HEK293 (cell line): ENCODE results near the gene ACAP1.

ENCODE experiments used
- ELK4 ChIP-seq: IDR thresholded peaks from 2 replicates; pipeline ENCODE4 v1.6.1; 2011; ENCODE audit warnings: mild to moderate bottlenecking, low read depth, low read length, borderline replicate concordance
- GLI2 ChIP-seq: fragments of 450-650 bp; formaldehyde crosslinking; IDR thresholded peaks from 2 replicates; pipeline ENCODE4; 2017; ENCODE audit warnings: missing biosample characterization, missing genetic modification characterization, low read depth, borderline replicate concordance
- GLIS1 ChIP-seq: fragments of 450-650 bp; formaldehyde crosslinking; IDR thresholded peaks from 2 replicates; pipeline ENCODE4 v1.5.1; 2016; ENCODE audit warnings: missing biosample characterization, missing genetic modification characterization
- HOXA7 ChIP-seq: sonication (generic); formaldehyde crosslinking; IDR thresholded peaks from 2 replicates; pipeline ENCODE4 v1.8.1; 2022; ENCODE audit warnings: missing genetic modification reagents, borderline replicate concordance
- KLF17 ChIP-seq: fragments of 450-650 bp; formaldehyde crosslinking; IDR thresholded peaks from 2 replicates; pipeline ENCODE4 v1.5.1; 2016; ENCODE audit warnings: missing biosample characterization, missing genetic modification characterization
- MYNN ChIP-seq: fragments of 450-650 bp; formaldehyde crosslinking; IDR thresholded peaks from 2 replicates; pipeline ENCODE4 v1.5.1; 2016; ENCODE audit warnings: missing biosample characterization, missing genetic modification characterization, borderline replicate concordance
- OSR2 ChIP-seq: fragments of 450-650 bp; formaldehyde crosslinking; IDR thresholded peaks from 2 replicates; pipeline ENCODE4 v1.5.1; 2016; ENCODE audit warnings: missing biosample characterization, missing genetic modification characterization
- OVOL3 ChIP-seq: fragments of 450-650 bp; formaldehyde crosslinking; IDR thresholded peaks from 2 replicates; pipeline ENCODE4 v1.5.1; 2016; ENCODE audit warnings: missing biosample characterization, missing genetic modification characterization
- PATZ1 ChIP-seq: fragments of 450-650 bp; formaldehyde crosslinking; IDR thresholded peaks from 2 replicates; pipeline ENCODE4 v1.5.1; 2016; ENCODE audit warnings: missing biosample characterization, missing genetic modification characterization
- SP3 ChIP-seq: fragments of 450-650 bp; formaldehyde crosslinking; IDR thresholded peaks from 2 replicates; pipeline ENCODE4 v1.5.1; 2016; ENCODE audit warnings: missing biosample characterization, missing genetic modification characterization
- ZFHX2 ChIP-seq: fragments of 450-650 bp; formaldehyde crosslinking; conservative IDR thresholded peaks from 2 replicates; pipeline ENCODE4 v1.5.1; 2016; ENCODE audit warnings: missing biosample characterization, missing genetic modification characterization
- ZNF121 ChIP-seq: fragments of 450-650 bp; formaldehyde crosslinking; IDR thresholded peaks from 2 replicates; pipeline ENCODE4 v1.5.1; 2016; ENCODE audit warnings: missing biosample characterization, missing genetic modification characterization
- ZNF133 ChIP-seq: fragments of 450-650 bp; formaldehyde crosslinking; IDR thresholded peaks from 2 replicates; pipeline ENCODE4 v1.5.1; 2016; ENCODE audit warnings: missing biosample characterization, missing genetic modification characterization
- ZNF23 ChIP-seq: fragments of 450-650 bp; formaldehyde crosslinking; IDR thresholded peaks from 2 replicates; pipeline ENCODE4 v1.5.1; 2016; ENCODE audit warnings: missing biosample characterization, missing genetic modification characterization, borderline replicate concordance
- ZNF24 ChIP-seq: fragments of 450-650 bp; formaldehyde crosslinking; IDR thresholded peaks from 2 replicates; pipeline ENCODE4 v1.5.1; 2016; ENCODE audit warnings: missing biosample characterization, missing genetic modification characterization
- ZNF391 ChIP-seq: fragments of 450-650 bp; formaldehyde crosslinking; IDR thresholded peaks from 2 replicates; pipeline ENCODE4 v1.5.1; 2016; ENCODE audit warnings: low read depth, missing biosample characterization, missing genetic modification characterization, borderline replicate concordance
- ZNF514 ChIP-seq: fragments of 450-650 bp; formaldehyde crosslinking; IDR thresholded peaks from 2 replicates; pipeline ENCODE4 v1.5.1; 2016; ENCODE audit warnings: missing biosample characterization, missing genetic modification characterization
- ZNF529 ChIP-seq: fragments of 450-650 bp; formaldehyde crosslinking; IDR thresholded peaks from 2 replicates; pipeline ENCODE4 v1.5.1; 2017; ENCODE audit warnings: missing genetic modification characterization, missing biosample characterization; ENCODE audit not compliant: insufficient replicate concordance
- ZNF558 ChIP-seq: fragments of 450-650 bp; formaldehyde crosslinking; IDR thresholded peaks from 2 replicates; pipeline ENCODE4 v1.5.1; 2016; ENCODE audit warnings: missing biosample characterization, missing genetic modification characterization
- ZNF600 ChIP-seq: fragments of 450-650 bp; formaldehyde crosslinking; IDR thresholded peaks from 2 replicates; pipeline ENCODE4 v1.5.1; 2016; ENCODE audit warnings: missing biosample characterization, missing genetic modification characterization
- ZNF624 ChIP-seq: fragments of 450-650 bp; formaldehyde crosslinking; IDR thresholded peaks from 2 replicates; pipeline ENCODE4 v1.5.1; 2017; ENCODE audit warnings: missing biosample characterization, missing genetic modification characterization
- ZNF664 ChIP-seq: fragments of 450-650 bp; formaldehyde crosslinking; IDR thresholded peaks from 2 replicates; pipeline ENCODE4 v1.5.1; 2016; ENCODE audit warnings: missing biosample characterization, missing genetic modification characterization
- TF ChIP-seq, protein P1 (sequence below): fragments of 450-650 bp; formaldehyde crosslinking; IDR thresholded peaks from 2 replicates; pipeline ENCODE4 v1.5.1; 2016; ENCODE audit warnings: missing biosample characterization, missing genetic modification characterization, borderline replicate concordance
- TF ChIP-seq, protein P2 (sequence below): fragments of 450-650 bp; formaldehyde crosslinking; IDR thresholded peaks from 2 replicates; pipeline ENCODE4 v1.5.1; 2017; ENCODE audit warnings: missing biosample characterization, missing genetic modification characterization
- TF ChIP-seq, protein P3 (sequence below): fragments of 450-650 bp; formaldehyde crosslinking; IDR thresholded peaks from 2 replicates; pipeline ENCODE4 v1.5.1; 2016; ENCODE audit warnings: missing biosample characterization, missing genetic modification characterization
- TF ChIP-seq, protein P4 (sequence below): fragments of 450-650 bp; formaldehyde crosslinking; IDR thresholded peaks from 2 replicates; pipeline ENCODE4 v1.5.1; 2016; ENCODE audit warnings: missing biosample characterization, missing genetic modification characterization

The ACAP1 gene

GRCh38 chr17:7306911-7307685 lies 29.2 kb upstream of the ACAP1 start, which contains the start of gene EIF5A (continued):
- TF ChIP-seq, protein P1, sequence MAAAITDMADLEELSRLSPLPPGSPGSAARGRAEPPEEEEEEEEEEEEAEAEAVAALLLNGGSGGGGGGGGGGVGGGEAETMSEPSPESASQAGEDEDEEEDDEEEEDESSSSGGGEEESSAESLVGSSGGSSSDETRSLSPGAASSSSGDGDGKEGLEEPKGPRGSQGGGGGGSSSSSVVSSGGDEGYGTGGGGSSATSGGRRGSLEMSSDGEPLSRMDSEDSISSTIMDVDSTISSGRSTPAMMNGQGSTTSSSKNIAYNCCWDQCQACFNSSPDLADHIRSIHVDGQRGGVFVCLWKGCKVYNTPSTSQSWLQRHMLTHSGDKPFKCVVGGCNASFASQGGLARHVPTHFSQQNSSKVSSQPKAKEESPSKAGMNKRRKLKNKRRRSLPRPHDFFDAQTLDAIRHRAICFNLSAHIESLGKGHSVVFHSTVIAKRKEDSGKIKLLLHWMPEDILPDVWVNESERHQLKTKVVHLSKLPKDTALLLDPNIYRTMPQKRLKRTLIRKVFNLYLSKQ (tag by site-specific recombination), result no peak
- TF ChIP-seq ZNF391 (tag by site-specific recombination), result no peak
- no peak for TF ChIP-seq ZNF121
- TF ChIP-seq GLI2 (tag by site-specific recombination), result no peak
- no peak for TF ChIP-seq HOXA7 (CRISPR knock-in tag)
- TF ChIP-seq SP3, result peak; percentile 88
- no peak for TF ChIP-seq KLF17
- TF ChIP-seq ZNF664, result no peak
- TF ChIP-seq GLIS1 (tag by site-specific recombination), result no peak
- no peak for TF ChIP-seq ELK4
- TF ChIP-seq ZNF529 (tag by site-specific recombination), result no peak
- no peak for TF ChIP-seq ZNF514 (tag by site-specific recombination)
- TF ChIP-seq ZNF24 (tag by site-specific recombination), result no peak; the same call in none of the 2 replicates
- peak; percentile 82 for TF ChIP-seq ZFHX2
- peak; percentile 100 for TF ChIP-seq ZNF600
- TF ChIP-seq ZNF23 (tag by site-specific recombination), result no peak
- TF ChIP-seq, protein P2, sequence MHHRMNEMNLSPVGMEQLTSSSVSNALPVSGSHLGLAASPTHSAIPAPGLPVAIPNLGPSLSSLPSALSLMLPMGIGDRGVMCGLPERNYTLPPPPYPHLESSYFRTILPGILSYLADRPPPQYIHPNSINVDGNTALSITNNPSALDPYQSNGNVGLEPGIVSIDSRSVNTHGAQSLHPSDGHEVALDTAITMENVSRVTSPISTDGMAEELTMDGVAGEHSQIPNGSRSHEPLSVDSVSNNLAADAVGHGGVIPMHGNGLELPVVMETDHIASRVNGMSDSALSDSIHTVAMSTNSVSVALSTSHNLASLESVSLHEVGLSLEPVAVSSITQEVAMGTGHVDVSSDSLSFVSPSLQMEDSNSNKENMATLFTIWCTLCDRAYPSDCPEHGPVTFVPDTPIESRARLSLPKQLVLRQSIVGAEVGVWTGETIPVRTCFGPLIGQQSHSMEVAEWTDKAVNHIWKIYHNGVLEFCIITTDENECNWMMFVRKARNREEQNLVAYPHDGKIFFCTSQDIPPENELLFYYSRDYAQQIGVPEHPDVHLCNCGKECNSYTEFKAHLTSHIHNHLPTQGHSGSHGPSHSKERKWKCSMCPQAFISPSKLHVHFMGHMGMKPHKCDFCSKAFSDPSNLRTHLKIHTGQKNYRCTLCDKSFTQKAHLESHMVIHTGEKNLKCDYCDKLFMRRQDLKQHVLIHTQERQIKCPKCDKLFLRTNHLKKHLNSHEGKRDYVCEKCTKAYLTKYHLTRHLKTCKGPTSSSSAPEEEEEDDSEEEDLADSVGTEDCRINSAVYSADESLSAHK, result no peak
- no peak for TF ChIP-seq MYNN (tag by site-specific recombination)
- TF ChIP-seq ZNF133, result no peak
- peak; percentile 93 for TF ChIP-seq PATZ1 (tag by site-specific recombination)
- no peak for TF ChIP-seq OVOL3
- no peak for TF ChIP-seq OSR2 (tag by site-specific recombination)
- TF ChIP-seq ZNF624 (tag by site-specific recombination), result no peak
- no peak for TF ChIP-seq ZNF558 (tag by site-specific recombination)
- TF ChIP-seq, protein P3, sequence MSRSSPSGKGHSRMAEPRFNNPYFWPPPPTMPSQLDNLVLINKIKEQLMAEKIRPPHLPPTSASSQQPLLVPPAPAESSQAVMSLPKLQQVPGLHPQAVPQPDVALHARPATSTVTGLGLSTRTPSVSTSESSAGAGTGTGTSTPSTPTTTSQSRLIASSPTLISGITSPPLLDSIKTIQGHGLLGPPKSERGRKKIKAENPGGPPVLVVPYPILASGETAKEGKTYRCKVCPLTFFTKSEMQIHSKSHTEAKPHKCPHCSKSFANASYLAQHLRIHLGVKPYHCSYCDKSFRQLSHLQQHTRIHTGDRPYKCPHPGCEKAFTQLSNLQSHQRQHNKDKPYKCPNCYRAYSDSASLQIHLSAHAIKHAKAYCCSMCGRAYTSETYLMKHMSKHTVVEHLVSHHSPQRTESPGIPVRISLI (tag by site-specific recombination), result no peak; the same call in 1 of the 2 replicates
- TF ChIP-seq, protein P4, sequence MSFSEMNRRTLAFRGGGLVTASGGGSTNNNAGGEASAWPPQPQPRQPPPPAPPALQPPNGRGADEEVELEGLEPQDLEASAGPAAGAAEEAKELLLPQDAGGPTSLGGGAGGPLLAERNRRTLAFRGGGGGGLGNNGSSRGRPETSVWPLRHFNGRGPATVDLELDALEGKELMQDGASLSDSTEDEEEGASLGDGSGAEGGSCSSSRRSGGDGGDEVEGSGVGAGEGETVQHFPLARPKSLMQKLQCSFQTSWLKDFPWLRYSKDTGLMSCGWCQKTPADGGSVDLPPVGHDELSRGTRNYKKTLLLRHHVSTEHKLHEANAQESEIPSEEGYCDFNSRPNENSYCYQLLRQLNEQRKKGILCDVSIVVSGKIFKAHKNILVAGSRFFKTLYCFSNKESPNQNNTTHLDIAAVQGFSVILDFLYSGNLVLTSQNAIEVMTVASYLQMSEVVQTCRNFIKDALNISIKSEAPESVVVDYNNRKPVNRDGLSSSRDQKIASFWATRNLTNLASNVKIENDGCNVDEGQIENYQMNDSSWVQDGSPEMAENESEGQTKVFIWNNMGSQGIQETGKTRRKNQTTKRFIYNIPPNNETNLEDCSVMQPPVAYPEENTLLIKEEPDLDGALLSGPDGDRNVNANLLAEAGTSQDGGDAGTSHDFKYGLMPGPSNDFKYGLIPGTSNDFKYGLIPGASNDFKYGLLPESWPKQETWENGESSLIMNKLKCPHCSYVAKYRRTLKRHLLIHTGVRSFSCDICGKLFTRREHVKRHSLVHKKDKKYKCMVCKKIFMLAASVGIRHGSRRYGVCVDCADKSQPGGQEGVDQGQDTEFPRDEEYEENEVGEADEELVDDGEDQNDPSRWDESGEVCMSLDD, result peak; percentile 7; the same call in 1 of the 2 replicates
